Ectodermal cell (in vitro differentiated cells): Measurements from ENCODE around the gene HMGXB4.

ENCODE experiments used
- H3K27ac ChIP-seq: 2 replicates; pipeline ENCODE4 v1.7.0; 2013; ENCODE audit warnings: mild to moderate bottlenecking, low read depth, low read length; ENCODE audit not compliant: insufficient read depth, poor library complexity, severe bottlenecking
- H3K27me3 ChIP-seq: 2 replicates; pipeline ENCODE4 v1.7.0; 2013; ENCODE audit warnings: mild to moderate bottlenecking, low read length; ENCODE audit not compliant: insufficient read depth, control insufficient read depth, poor library complexity, severe bottlenecking
- H3K36me3 ChIP-seq: one replicate; pipeline ENCODE4 v1.7.0; 2013; ENCODE audit warnings: low read length; ENCODE audit not compliant: control insufficient read depth, insufficient read depth
- H3K4me1 ChIP-seq: one replicate; pipeline ENCODE4 v1.7.0; 2013; ENCODE audit warnings: low read length; ENCODE audit not compliant: control insufficient read depth, insufficient read depth
- H3K4me3 ChIP-seq: 2 replicates; pipeline ENCODE4 v1.7.0; 2013; ENCODE audit warnings: low read depth, low read length, control low read depth; ENCODE audit not compliant: insufficient read depth
- H3K9me3 ChIP-seq: 2 replicates; pipeline ENCODE4 v1.7.0; 2013; ENCODE audit warnings: mild to moderate bottlenecking, low read length, moderate library complexity; ENCODE audit not compliant: control insufficient read depth
- WGBS, 2 experiments: methylation state at CpG; one replicate each; pipeline ENCODE4 v1.1.7; 2013; ENCODE audit warnings: missing lambda C conversion rate in 2 of 2; 5-methylcytosine and 5-hydroxymethylcytosine counted together

Gene HMGXB4

DNA sequence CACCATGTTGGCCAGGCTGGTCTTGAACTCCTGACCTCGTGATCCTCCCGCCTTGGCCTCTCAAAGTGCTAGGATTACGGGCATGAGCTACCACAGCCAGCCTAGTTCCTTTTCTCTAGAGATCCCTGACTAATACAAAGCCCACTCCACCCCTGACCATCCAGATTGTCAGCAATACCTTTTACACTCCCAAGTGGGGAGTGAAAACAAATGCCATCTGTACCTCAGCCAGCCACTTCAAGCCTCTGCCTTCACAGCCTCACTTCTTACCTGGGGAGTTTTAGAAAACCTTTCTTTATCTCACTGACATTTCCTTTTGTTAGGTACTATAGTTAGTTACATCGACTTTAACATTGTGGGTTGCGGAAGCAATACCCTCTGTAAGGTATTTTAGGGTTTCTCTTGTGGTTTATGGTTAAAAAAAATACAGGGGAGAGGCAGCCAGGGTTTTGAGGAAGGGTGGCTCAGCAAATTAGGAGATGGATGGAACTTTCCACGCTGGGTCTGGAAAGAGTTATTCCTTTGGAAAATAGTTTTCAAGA is 51.3 kb downstream of the HMGXB4 start:
- Histone ChIP-seq H3K4me1 (peaks cover 19% of the 10 kb centered on the region), H3K36me3 (no peaks in the 10 kb centered on the region), H3K27ac (no peak overlapping the region), H3K4me3 (no peak overlapping the region), H3K27me3 (no peaks in the 10 kb centered on the region), H3K9me3 (no peaks in the 10 kb centered on the region)
- WGBS, 2 experiments = 91 to 95% methylated on average over 6 of the region's 6 CpGs

DNA sequence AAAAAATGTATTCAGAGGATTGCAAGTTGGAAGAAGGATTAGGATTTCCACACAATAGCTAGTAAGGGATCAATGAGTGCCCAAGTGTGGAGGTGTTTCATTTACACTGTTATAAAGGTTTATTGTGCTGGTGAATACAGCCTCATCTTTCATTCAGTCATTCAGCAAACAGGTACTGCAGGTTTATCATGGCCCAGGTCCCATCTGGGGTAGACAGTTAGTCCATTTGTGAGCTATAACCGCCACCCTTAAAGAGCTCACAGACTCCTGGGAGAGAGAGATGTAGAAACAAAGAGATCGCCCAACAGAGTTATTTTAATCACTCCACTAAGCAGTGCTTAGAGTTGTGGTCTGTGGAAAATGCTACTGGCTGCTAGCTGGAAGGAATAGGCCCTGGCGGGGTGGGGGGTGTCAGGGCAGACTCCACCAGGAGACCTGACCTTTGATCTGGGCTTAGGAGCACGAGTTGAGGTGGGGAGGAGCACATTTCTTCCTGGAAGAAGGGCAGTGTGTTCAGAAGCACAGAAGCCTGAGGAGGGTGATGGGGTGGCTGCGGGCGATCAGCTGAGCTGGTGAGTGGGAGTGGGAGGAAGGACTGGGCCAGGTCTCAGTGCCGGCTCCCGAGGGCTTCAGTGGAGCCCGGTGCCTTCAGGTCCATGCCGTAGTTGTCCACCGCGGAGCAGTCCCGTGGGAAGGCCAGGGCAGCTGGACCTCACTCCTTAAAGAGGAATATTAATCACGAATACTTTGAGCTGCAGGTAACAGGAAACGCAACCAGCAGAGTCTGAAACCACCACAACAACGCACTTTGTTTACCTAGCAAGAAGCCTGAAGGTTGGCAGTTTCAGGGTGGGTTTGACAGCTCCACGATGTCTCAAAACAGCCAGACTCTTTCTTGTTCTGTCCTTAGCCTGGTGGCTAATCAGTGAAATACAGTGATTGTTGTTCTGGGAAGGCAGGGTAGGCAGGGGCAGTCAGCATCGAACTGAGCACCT is 53.6 kb downstream of the HMGXB4 start:
- WGBS, 2 experiments = 87% methylated on average over 18 of the region's 18 CpGs
- no peaks in the 10 kb centered on the region for H3K36me3 ChIP-seq
- no peaks in the 10 kb centered on the region for H3K9me3 ChIP-seq
- H3K4me1 ChIP-seq = peaks cover 19% of the 10 kb centered on the region
- no peak overlapping the region for H3K27ac ChIP-seq
- no peaks in the 10 kb centered on the region for H3K27me3 ChIP-seq
- no peak overlapping the region for H3K4me3 ChIP-seq

DNA sequence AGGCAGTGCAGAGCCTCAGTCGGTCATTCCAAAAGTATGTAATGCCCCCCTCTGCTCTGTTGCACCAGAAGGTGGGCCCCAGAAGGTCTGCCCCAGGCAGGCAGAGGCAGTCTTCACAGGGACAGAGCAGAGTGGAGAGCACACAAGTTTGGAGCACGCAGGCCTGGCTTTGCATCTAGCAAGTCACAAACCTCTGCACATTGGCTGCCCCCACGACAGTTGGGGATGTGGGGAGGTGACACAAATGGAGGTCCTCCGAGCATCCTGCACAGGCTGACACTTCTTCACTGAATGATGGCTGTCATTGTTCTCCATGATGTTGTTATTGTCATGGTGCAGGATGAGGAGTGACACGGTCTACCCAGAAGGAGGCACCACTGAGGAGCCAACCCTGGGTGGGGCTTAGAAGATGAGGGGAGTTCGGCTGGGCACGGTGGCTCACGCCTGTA is 54.3 kb downstream of the HMGXB4 start:
- no peak overlapping the region for H3K27ac ChIP-seq

DNA sequence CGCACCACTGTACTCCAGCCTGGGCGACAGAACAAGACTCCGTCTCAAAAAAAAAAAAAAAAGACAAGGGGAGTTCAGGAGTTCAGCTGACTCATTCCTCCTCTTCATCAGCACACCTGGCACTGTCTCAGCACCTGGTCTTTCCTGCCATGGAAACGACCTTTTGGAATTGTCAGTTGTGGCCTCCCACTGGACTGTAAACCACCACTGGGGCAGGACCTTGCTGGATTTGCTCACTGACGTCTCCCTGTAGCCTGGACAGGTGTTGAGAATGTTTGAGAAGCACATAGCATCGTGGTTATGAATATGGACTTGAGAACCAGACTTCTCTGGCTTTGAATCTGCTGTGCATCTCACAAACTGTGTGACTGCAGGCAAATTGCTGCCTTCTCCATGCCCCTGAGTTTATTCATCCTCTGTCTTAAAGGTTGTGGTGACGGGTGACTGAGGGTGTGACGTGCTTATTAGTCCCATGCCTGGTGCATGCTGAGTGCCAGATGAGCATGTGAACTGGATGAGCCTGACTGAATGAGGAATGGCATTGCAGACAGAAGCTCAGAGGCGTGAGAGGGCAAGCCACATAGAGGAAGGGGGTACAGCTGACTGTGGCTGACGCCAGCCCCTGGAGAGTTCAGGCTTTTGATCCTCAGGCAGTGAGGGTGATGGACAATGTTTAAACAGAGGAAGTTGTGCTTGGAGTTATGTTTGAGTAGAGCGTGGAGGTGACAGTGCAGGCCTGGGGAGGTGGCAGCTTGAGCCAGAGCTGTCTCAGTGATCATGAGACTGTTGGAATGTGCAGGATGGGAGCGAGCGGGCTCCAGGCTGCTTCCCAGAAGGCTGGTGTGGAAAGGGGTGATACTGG is 55.1 kb downstream of the HMGXB4 start:
- H3K27ac ChIP-seq = no peak overlapping the region
- no peaks in the 10 kb centered on the region for H3K9me3 ChIP-seq
- 92% methylated on average over 13 of the region's 13 CpGs for WGBS, 2 experiments

More for the DNA sequence above, 54.3 kb downstream of the HMGXB4 start:
- no peaks in the 10 kb centered on the region for H3K9me3 ChIP-seq
- whole genome bisulfite sequencing, 2 experiments = 90 to 92% methylated on average over 8 of the region's 8 CpGs
- H3K4me3 ChIP-seq = no peak overlapping the region
- H3K36me3 ChIP-seq = no peaks in the 10 kb centered on the region
- H3K4me1 ChIP-seq = peaks cover 19% of the 10 kb centered on the region
- H3K27me3 ChIP-seq = no peaks in the 10 kb centered on the region

DNA sequence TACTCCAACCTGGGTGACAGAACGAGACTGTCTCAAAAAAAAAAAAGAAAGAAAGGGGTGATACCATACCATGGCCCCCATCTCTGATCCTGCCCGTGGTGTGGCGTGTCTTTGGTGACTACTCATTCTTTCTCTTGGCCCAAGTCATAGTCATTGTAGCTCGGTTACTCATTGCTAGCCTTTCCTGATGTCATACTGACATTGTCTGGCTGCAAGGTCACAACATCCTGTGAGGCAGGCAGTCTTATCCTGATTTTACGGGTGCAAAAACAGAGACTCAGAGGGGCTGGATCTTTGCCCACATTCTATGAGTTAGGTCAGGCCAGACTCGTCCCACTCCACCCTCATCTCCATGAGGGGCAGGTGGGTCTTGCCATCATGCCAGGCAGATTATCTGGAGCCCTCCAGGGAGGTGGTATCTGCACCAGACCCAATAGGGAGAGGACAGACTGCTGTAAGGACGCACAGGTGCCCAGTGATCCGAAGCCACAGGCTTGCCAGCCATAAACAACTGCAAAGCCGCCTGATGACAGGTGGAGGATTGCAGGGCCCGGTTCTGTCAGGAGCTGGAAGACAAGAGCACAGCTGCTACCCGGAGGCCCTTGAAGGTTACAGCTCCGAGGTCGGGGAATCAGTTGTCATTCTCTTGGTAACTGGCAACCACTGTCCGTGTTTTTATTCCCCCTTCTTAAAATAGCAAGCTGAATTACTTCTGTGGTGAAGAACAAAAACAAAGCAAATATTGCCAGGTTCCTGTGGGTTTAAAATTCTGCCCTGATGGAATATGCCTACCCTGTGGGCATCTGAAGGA is 56.2 kb downstream of the HMGXB4 start:
- no peaks in the 10 kb centered on the region for H3K9me3 ChIP-seq
- WGBS, 2 experiments = 89 to 91% methylated on average over 14 of the region's 14 CpGs
- H3K4me3 ChIP-seq = no peak overlapping the region
- H3K36me3 ChIP-seq = peaks cover 6% of the 10 kb centered on the region
- no peaks in the 10 kb centered on the region for H3K27me3 ChIP-seq
- no peak overlapping the region for H3K27ac ChIP-seq
- peaks cover 8% of the 10 kb centered on the region for H3K4me1 ChIP-seq

More for the DNA sequence above, 55.1 kb downstream of the HMGXB4 start:
- Histone ChIP-seq H3K27me3 (no peaks in the 10 kb centered on the region), H3K4me1 (peaks cover 11% of the 10 kb centered on the region), H3K4me3 (no peak overlapping the region), H3K36me3 (no peaks in the 10 kb centered on the region)

DNA sequence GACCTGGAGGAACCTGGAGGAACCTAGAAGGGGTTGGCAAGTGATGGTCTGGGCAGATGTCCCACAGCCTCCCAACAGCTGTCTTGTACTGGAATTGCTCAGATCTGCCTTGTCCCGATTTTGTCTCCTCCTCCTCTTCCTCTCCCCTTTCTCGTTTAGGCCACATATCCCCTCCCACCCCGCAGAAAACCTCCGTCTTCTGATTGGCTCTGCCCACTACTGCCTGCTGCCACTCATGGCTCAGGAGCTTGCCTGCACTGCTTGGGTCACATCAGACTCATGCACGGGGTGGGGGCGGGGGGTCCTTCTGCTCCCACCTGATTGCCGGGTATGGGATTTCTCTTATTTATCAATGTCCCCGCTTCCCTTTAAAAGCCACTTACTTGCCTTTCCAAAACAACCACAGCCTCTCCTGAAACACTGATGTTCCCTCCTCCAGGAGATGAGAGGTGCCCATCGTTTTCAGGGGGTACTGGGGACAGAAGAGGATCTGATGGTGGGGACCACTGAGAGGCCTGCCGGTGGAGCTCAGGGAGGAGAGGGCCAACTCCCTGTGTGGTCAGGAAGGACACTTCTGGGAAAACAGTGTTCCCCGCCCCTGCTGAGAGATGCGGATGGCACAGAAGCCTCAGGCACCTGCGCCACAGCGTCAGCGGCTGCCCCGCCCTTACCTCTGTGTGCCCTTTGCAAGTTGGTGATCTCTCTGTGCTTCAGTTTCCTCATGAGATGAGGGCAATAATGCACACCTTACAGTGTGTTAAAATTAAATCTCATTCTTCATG is 57.1 kb downstream of the HMGXB4 start:
- H3K27me3 ChIP-seq = no peaks in the 10 kb centered on the region
- WGBS, 2 experiments = 82 to 85% methylated on average over 16 of the region's 16 CpGs
- peaks cover 8% of the 10 kb centered on the region for H3K4me1 ChIP-seq
- peaks cover 6% of the 10 kb centered on the region for H3K36me3 ChIP-seq
- no peaks in the 10 kb centered on the region for H3K9me3 ChIP-seq
- no peak overlapping the region for H3K27ac ChIP-seq
- no peak overlapping the region for H3K4me3 ChIP-seq

DNA sequence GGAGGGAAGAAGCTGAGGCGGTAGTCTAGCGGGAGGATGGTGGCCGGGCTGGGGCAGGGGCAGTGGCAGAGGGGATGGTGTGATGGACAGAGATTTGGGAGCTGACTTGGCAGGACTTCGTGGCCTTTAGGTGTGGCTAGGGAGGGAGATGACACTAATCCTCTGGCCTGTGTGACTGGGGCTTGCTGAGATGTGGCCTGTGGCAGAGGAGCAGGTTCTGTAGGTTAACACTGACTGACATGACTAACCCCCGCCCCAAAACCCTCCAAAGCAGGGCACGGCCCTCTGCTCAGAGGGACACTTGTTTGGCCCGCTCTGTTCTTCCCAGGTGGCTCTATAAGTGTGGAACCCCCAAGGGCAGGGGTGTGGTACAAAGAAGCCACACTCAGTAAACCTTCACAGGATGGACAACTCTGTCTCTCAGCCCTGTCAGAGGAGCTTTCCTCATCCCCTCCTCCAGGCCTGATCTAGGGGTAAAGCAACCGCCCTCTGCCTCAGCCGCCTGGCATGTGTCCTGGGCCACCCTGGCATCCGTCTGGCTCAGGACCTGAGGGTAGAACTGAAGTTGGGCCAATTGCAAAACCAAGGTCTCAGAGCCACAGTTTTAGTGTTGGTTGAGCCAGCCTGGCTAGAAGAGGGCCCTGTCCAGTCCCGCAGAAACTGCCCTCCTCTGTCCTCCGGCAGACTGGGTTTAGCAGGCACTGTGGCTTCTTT is 58.0 kb downstream of the HMGXB4 start:
- no peaks in the 10 kb centered on the region for H3K27me3 ChIP-seq
- no peak overlapping the region for H3K4me3 ChIP-seq
- peaks cover 8% of the 10 kb centered on the region for H3K4me1 ChIP-seq
- H3K9me3 ChIP-seq = no peaks in the 10 kb centered on the region
- H3K27ac ChIP-seq = no peak overlapping the region
- WGBS, 2 experiments = 87 to 89% methylated on average over 12 of the region's 12 CpGs
- H3K36me3 ChIP-seq = peaks cover 6% of the 10 kb centered on the region

DNA sequence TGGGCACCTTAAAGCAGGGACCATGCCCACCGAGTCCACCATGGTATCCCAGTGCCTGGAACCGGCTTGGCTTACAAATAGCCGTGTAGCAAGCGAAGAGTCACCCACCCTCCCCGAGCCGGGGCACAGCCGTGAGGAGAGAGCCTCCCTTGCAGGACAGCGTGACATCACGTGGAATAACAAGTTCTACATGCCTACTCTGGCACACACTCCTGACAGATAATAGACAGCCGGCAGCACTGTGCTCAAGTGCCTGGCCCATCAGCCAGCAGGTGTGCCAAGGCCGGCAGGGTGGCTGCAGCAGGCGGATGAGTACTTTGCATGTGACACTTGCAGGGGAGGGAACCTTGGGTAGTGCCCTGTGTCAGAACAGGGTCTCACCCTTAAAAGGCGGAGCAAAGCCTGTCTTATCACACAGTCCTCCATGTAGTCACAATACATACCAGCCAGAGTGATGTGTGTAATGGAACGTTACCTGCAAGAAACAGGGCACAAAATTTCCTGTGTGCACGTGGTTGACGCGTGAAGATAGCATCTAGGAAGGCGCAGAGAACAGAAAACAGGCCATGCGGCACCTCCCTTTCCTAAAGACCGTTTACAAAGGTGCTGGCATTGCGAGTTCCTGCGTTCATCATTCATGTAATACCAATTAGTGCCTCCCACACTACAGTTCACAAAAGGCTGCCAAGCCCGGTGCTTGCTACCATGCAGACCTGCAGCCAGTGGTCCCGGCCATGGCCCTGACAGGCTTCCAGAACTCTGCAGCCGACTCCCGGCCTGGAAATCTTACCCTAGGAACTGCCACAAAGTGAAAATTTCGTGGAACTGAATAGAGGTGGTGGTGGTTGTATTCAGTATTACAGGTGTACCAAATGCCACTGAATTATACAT is 58.8 kb downstream of the HMGXB4 start:
- Histone ChIP-seq H3K9me3 (no peaks in the 10 kb centered on the region), H3K4me1 (peaks cover 2% of the 10 kb centered on the region), H3K4me3 (no peak overlapping the region), H3K27me3 (no peaks in the 10 kb centered on the region), H3K36me3 (peaks cover 6% of the 10 kb centered on the region), H3K27ac (no peak overlapping the region)
- 90 to 91% methylated on average over 27 of the region's 27 CpGs for WGBS, 2 experiments
